Superior temporal gyrus (tissue), 1 donor: ENCODE data around the gene ADAM11.

Experiments
- DNase-seq: peaks from one replicate; pipeline ENCODE4 v3.0.0-alpha.2; 2016; ENCODE audit errors: extremely low spot score

ADAM11 gene

DNA sequence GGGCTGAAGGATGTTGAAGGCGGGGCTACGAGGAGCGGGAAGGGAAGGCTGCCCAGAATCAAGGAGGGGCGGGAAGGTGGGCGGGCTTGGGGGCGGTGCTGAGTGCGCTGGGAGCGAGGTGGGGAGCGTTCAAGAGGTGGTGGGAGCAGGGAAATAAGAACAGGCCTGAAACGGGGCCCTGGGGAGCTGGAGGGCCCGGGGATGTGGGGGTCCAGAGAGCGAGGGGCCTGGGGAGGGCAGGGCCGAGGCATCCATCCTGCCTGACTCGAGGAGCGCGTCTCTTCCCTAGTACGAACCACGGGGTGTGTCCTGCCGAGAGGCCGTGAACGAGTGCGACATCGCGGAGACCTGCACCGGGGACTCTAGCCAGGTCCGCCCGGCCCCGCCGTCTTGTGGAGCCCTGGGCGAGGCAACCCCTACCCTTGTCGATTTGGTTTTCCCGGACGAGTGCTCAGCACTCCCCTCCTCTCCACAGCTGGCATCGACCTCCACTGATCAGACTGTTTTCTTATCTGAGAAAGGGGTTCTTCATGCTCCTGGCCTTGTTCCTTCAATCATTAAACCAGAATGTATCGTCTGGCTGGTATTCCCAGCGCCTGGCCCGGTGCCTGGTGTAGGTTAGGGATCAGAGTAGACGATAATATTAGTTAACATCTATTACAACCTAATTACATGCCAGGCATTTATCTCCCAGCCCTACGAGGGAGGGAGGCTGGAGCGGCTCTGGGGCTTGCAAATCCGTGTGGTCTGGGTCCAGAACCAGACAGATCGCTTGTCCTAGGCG lies 17.2 kb downstream of the ADAM11 start:
- DNase-seq = no peak

DNA sequence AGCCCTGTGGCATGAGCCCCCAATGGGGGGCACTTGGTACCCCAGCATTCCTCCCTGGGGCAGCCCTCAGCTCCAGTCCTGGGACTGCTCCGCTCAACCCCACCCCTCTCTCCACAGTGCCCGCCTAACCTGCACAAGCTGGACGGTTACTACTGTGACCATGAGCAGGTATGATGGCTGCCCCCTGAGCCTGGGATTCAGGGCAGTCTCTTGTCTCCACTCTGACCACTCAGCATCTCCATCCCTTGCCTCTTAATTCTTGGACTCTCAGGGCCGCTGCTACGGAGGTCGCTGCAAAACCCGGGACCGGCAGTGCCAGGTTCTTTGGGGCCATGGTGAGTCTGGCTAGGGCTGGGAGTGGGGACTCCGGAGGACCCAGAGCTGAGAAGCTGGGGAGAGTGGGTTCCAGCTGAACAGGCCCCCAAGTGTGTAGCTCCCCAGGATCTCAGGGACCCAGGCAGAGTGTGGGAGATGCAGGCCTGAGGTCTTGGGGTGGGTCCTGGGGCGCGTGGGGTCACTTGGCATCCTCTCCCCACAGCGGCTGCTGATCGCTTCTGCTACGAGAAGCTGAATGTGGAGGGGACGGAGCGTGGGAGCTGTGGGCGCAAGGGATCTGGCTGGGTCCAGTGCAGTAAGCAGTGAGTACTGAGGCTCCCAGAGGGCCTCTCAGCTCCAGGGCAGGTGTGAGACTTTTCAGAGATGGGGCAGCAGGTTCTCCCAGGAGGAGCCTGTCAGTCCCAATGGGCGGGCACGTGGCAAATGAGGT lies 18.0 kb downstream of the ADAM11 start:
- no peak for DNase-seq

DNA sequence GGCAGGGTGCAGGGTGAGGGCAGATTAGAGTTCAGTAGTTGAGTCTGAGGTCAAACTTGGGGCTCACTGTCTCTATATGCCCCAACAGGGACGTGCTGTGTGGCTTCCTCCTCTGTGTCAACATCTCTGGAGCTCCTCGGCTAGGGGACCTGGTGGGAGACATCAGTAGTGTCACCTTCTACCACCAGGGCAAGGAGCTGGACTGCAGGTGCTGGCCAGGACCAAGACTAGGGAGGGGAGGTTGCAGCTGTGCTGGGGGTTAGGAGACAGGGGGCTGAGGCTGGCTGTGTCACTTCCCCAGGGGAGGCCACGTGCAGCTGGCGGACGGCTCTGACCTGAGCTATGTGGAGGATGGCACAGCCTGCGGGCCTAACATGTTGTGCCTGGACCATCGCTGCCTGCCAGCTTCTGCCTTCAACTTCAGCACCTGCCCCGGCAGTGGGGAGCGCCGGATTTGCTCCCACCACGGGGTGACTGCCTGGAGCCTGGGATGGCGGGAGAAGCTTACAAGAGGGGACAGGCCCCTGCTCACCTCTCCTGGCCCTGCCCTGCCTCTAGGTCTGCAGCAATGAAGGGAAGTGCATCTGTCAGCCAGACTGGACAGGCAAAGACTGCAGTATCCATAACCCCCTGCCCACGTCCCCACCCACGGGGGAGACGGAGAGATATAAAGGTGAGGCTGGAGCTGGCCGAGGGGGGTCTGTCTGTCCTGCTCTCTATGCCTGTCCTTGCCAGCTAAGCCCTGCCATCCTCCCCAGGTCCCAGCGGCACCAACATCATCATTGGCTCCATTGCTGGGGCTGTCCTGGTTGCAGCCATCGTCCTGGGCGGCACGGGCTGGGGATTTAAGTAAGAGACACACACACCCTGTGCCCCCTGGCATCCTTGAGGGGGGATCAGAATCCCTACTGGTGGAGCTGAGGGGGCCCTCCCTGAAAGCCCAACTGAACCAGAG lies 18.9 kb downstream of the ADAM11 start:
- DNase-seq = no peak

DNA sequence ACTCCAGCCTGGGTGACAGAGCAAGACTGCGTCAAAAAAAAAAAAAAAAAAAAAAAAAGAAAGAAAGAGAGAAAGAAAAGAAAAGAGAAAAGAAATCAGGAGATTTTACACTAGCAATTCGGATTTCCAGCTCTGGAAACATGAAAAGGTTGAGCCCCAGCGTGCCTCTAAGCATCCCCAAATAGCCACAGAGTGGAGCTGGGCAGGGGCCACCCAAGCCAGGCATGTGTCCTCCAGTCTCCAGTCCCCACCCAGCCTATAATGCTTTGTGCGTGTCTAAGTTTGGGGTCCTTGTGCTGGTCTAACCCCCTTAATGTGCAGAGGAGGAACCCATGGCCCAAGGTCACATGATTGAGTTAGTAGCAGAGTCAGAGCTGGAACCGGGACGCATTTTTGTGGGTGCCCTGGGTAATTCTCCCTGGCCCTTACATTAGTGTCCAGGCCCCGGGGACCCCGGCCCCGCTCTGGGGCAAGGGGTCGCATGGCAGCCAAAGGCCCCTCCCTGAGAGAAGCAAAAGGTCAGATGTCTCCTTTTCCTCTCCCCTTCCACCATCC lies 19.9 kb downstream of the ADAM11 start:
- DNase-seq = no peak

DNA sequence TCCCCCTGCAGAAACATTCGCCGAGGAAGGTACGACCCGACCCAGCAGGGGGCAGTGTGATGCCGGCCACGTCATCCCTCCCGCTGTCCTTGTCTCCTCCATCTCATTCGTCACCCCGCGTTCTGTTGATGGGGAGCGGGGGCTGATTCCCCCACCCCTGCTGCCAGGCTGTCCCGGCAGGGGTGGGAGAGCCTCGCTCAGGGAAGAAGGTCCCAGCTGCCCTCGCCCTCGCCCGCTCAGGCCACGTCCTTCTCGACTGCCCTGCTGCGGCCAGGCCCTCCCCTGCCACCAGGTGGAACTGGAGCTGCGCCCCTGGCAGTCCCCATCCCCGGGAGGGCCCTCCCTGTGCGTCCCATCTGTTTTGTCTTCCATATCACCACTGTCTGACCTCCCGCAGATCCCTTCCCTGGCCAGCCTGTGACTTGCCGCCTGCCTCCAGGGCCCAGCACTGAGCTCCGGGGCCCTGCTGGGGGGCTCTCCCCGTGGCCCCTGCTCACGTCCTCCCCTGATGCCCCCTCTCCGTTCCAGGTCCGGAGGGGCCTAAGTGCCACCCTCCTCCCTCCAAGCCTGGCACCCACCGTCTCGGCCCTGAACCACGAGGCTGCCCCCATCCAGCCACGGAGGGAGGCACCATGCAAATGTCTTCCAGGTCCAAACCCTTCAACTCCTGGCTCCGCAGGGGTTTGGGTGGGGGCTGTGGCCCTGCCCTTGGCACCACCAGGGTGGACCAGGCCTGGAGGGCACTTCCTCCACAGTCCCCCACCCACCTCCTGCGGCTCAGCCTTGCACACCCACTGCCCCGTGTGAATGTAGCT lies 20.6 kb downstream of the ADAM11 start:
- DNase-seq = peak; percentile 88

DNA sequence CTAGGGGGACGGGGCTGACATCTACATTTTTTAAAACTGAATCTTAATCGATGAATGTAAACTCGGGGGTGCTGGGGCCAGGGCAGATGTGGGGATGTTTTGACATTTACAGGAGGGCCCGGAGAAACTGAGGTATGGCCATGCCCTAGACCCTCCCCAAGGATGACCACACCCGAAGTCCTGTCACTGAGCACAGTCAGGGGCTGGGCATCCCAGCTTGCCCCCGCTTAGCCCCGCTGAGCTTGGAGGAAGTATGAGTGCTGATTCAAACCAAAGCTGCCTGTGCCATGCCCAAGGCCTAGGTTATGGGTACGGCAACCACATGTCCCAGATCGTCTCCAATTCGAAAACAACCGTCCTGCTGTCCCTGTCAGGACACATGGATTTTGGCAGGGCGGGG lies 21.4 kb downstream of the ADAM11 start:
- no peak for DNase-seq

DNA sequence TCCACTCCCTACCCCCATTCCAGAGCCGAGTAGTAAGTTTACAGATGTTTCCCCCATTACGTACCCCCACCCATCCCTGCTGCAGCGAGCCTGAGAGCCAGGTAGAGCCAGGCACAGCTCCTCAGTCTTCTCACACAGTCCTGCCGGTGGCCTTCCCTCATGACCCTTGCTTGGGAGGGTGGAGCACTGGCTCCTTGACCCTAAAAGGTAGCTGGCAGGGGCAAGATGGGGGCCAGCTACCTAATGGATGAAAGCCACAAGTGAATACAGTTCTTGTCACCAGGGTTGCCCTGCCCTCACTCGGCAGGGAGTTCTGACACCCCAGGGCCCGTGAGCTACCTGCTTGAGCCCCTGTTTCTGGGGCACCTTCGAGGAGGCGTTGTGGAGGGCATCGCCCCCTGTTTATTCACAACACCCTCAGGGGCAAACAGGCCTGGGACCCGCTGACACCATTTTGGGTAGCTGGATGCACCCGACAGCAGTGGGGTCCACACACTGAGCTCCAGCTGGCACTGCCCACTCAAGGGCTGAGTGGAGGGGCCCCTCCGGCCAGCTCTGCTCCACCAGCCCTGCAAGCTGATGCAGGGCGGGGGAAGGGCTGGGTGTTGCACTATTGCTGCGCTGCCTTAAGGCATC lies 22.2 kb downstream of the ADAM11 start:
- no peak for DNase-seq

DNA sequence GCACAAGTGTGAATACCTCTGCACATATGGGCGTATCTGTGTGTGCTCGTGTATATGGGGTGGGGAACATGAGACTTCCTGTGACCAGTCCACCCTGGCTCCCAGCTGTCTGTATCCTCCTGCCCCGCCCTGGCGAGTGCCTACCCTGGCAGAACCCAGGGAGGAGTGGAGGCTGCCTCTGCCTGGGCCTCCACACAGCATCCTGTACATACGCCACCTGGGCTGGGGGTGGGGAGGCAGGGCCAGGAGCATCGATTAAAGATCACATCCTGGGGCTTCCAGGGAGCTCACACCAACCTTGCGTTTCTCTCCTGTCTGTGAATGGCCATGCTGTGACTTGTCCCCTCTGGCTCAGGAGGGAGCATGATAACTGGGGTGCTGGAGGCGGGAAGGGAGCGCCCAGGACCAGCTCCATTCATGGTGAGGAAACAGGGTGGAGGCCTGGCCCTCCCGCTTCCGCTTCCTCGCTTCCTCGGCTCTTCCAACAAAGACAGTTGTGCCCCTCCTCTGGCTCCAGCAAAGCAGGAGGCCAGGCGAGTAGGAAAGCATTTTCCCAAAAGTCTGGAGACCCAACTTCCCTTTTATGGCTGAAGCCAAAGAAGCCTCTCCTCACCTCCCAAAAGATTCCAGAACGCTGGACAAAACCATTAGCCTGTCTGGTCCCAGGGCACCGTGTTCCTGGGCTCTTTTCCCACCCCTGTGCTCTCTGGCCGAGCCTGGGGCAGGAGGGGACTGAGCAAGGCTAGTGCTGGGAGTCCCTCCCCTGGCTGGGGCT lies 22.9 kb downstream of the ADAM11 start:
- DNase-seq = no peak

DNA sequence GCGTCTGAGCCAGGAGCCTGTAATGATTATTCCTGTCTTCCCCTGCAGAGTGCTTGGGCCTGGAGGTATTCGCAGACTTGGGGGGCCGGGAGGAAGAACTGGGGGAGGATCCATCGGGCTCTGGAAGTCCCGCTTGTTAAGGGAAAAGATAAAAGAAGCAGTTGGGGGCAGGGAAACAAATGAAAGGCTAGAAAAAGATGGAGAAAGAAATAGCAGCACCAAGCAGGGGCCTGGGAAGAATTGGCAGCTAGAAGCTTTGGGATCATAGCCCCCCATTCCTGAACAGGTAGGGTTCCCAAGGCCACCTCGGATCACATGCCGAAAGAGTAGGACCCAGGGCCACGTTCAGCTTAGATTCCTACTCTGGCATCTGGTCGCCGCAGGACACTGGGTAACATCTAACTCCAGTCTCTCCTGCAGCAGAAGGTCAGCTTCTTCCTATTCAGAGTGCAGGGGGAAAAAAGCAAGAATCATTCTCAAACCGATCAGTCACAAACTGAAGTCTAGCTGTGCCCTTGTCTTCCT lies 23.6 kb downstream of the ADAM11 start:
- DNase-seq = no peak

DNA sequence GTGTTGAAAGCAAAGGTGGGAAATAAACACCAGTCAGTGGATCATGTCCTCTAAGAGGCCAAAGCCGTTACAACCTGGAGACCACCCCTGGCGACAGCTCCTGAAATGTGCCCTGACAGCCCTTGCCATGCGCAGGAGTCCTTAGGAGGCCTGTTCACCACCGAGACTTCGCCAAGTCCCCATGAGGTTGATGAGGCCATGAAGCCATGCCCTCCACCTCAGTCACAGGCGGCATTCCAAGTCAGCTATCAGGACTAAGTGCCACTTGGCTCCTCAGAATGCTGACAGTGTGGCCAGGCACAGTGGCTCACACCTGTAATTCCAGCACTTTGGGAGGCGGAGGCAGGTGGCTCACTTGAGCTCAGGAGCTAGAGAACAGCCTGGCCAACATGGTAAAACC lies 27.1 kb downstream of the ADAM11 start:
- DNase-seq = no peak

DNA sequence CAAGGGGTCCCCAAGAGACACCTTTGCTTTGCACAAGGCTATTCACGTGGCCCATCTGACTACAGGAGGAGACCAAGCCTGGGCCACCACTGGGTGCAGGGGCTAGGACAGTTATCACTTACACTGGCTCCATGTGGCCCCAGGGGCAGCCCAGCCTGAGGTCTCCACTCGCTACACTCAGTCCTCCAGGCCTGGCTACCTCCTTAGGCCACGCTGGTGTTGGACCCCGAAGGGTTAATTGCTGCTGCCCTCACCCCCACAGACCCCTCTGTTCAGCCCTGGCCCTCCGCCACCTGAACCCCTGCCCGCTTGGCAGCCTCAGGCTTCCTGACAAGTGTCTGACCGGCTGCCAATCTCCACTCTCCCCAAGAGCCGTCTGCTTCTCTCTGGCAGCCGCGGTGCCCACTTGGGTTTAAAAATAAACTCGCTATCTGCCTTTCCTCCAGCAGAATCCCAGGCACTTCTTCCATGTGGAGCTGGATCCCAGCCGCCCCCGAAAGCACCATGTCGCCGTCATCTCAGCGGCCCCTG lies 27.8 kb downstream of the ADAM11 start:
- DNase-seq = peak; percentile 43

DNA sequence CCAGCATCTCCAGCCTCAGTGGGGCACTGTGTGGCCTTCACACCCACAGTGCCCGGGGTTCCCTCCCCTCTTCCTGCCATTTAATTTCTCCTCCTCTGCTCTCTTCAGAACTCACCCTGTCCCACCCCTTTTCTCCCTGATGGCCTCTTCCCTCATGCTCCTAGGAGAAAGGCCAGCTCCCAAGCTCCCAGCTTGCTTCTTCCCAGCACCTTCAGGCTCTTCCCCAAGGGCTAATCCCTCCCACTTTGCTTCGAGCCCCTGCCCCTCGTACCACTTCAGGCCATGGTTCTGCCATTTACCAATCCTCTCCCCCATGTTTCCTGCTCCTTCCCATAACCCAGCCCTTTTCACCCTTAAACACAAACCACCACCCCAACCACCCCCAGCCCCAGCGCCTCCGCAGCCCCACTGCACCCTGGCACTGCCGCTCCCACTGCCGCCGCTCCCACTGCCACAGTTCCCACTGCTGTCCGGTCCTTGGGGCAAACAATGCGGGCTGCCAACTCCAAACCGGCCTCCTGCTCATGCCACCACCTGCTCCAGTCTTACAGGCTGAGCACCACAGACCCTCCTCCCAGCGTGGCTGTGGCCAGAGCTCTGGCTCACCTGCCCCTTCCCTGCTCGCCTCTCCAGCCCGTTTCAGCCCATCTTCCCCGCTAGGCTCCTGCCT lies 28.6 kb downstream of the ADAM11 start:
- DNase-seq = no peak

DNA sequence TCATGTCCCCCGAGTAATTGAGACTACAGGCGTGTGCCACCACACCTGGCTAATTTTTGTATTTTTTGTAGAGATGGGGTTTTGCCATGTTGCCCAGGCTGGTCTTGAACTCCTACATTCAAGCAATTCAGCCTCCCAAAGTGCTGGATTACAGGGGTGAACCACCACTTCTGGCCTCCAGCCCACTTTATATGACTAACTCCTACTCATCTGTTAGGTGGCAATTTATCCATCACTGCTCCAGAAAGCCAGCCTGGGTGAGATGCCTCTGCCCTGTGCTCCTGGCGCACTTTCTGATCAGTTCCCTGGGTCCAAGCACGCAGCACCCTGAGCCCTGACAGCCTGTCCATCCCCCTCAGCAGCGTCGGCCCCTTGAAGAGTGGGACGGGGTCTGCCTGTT lies 29.4 kb downstream of the ADAM11 start:
- DNase-seq = no peak

DNA sequence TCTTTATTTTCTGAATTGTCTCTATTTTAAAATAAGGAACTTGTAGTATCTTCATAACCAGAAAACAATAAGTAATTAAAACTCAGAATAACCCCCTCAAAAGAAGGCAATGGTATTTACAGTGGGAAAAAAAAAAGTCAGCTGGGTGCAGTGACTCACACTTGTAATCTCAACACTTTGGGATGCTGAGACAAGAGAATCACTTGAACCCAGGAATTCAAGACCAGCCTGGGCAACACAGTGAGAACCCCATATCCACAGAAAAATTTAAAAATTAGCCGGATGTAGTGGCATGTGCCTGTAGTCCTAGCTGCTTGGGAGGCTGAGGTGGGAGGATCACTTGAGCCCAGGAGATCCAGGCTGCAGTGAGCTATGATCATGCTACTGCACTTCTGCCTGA lies 33.5 kb downstream of the ADAM11 start:
- DNase-seq = no peak

DNA sequence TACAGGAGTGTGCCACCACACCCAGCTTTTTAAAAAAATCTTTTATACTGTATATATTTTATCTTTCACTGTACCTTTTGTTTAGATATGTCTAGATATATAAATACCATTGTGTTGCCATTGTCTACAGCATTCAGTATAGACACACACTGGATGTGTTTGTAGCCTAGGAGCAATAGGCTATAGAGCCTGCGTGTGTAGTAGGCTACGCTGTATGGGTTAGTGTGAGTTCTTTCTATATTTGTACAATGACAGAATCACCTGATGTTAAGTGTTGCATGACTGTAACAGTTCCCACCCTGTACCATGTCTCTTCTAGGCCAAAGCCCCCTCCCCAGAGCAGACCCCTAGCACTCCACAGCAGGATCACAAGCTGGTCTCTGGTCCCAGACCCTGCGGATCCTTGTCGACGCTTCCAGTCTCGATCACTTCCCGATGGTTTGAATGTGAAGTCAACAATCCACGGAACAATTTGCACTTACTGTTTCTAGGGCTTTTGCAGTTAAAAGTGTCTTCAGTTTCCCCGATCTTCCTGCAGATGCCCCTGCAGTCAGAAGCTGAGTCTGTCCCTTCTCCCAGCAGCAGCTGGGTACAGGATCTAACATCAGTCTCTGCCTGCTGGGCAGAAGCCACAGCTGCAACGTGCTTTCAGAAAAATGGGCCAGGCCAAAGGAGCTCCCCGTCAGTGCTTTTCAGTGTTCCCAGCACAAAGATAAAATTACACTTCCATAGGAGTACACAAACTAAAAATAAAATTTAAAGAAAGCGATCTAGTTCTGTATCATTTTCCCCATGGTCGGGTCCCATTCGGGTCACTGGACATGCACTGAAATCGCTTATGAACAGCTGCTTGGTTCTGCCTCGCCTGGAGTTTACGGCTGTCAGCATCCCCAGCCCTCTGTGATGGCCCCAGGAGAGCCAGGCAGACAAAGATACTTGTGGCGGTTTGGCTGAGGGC lies 35.4 kb downstream of the ADAM11 start:
- no peak for DNase-seq

DNA sequence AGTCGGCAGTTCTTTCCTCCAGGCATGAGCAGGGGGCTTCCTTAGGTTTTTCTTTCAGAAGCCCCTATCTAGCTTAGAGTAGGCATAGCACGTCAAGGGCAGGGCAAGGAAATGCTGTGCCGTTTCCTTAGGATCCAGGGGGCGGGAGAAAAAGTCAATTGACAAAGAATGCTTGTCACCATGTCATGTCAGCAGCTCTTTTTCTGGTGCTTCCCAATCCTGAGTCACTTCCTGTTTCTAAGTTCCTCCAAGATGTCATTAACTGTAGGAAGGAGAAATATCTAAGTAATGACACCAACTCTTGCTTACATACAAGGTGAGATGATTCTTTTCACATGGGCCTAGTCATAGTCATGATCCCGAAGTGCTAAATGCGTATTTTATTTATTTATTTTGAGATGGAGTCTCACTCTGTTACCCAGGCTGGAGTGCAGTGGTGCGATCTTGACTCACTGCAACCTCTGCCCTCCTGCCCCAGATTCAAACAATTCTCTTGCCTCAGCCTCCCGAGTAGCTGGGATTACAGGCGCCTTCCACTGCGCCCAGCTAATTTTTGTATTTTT lies 36.1 kb downstream of the ADAM11 start:
- no peak for DNase-seq

DNA sequence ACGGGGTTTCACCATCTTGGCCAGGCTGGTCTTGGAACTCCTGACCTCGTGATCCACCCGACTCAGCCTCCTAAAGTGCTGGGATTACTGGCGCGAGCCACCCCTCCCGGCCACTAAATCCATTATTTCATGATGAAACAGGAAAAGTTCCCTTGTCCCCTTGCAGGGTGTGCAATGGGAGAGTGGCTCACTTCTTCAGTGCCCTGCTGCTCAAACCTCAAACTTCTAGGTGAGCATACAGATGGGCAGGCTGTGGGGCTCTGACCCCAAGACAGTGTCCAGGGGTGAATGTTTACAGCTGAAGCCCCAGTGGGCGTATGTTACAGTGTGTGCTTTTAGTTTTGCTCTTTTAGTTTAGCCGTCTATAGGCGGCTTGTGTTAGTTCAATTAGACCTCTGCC lies 36.6 kb downstream of the ADAM11 start:
- no peak for DNase-seq
